H1 (cell line): ENCODE results near the gene SLC39A10. TPM values are rescaled to one million over a fixed set of nuclear protein-coding genes. Genes with fewer than 3 reads are reported as not detected.

Experiments
- CTCF ChIA-PET: fragments of 300-600 bp; sonication (Branson Sonifier 250); formaldehyde crosslinking; loops from one replicate; lab custom pipeline; 2021; ENCODE audit not compliant: partially characterized antibody; lab: Charles Lee
- POLR2A ChIA-PET: fragments of 300-600 bp; sonication (Branson Sonifier 250); formaldehyde crosslinking; loops from one replicate; lab custom pipeline; 2021; ENCODE audit warnings: inconsistent platforms; ENCODE audit not compliant: partially characterized antibody; lab: Charles Lee
- DNase-seq, 2 experiments: peaks; one replicate each; pipeline versions ENCODE4 v3.0.0 to v3.0.0-alpha.2; 2010 to 2022; ENCODE audit warnings: low spot score in 2 of 2, low read depth in 1 of 2, mixed read lengths in 1 of 2
- FAIRE-seq: peaks from 2 replicates; lab custom pipeline; 2011; peaks lifted over from hg19 to GRCh38; lab: Jason Lieb, UNC
- H2AFZ ChIP-seq: 2 replicates; pipeline ENCODE4 v1.8.1; 2012; ENCODE audit warnings: low read length, inconsistent platforms
- H2AK5ac ChIP-seq: 2 replicates; pipeline ENCODE4 v1.6.1; 2013; ENCODE audit warnings: low read depth, low read length
- H2BK120ac ChIP-seq: replicated peaks from 2 replicates; pipeline ENCODE3; 2013; ENCODE audit warnings: low read depth, low read length, inconsistent platforms
- H2BK12ac ChIP-seq: 2 replicates; pipeline ENCODE4 v1.6.1; 2013; ENCODE audit warnings: low read depth, low read length
- H2BK15ac ChIP-seq: 2 replicates; pipeline ENCODE4 v1.6.1; 2013; ENCODE audit warnings: low read length
- H2BK20ac ChIP-seq: 2 replicates; pipeline ENCODE4 v1.6.1; 2013; ENCODE audit warnings: low read length
- H2BK5ac ChIP-seq: 2 replicates; pipeline ENCODE4 v1.6.1; 2013; ENCODE audit warnings: low read depth, low read length
- H3K14ac ChIP-seq: 2 replicates; pipeline ENCODE4 v1.6.1; 2013; ENCODE audit warnings: inconsistent platforms; ENCODE audit not compliant: insufficient read length
- H3K18ac ChIP-seq: 2 replicates; pipeline ENCODE4 v1.6.1; 2013; ENCODE audit warnings: low read length; ENCODE audit errors: extremely low read depth
- H3K23ac ChIP-seq: 2 replicates; pipeline ENCODE4 v1.6.1; 2013; ENCODE audit warnings: inconsistent platforms; ENCODE audit not compliant: insufficient read length
- H3K23me2 ChIP-seq: 2 replicates; pipeline ENCODE4 v1.6.1; 2013; ENCODE audit warnings: low read depth, low read length
- H3K27ac ChIP-seq: 2 replicates; pipeline ENCODE4 v1.6.1; 2011; ENCODE audit warnings: low read depth, low read length, inconsistent platforms
- H3K27me3 ChIP-seq, 4 experiments: replicated peaks in 1 of 4; 1 replicate in 1 of 4; 2 replicates in 3 of 4; pipeline versions ENCODE4 v1.6.1 to v1.8.1; 2011 to 2013; ENCODE audit warnings: low read length in 3 of 4, mild to moderate bottlenecking in 3 of 4, inconsistent platforms in 2 of 4, mixed read lengths in 2 of 4, moderate library complexity in 1 of 4; ENCODE audit not compliant: control insufficient read depth in 3 of 4, insufficient read depth in 3 of 4; ENCODE audit errors: extremely low read depth in 1 of 4
- H3K36me3 ChIP-seq, 4 experiments: 2 replicates each; pipeline versions ENCODE4 v1.6.1 to v1.8.1; 2011 to 2013; ENCODE audit warnings: mild to moderate bottlenecking in 4 of 4, low read length in 3 of 4, moderate library complexity in 2 of 4, control low read depth in 1 of 4, inconsistent platforms in 1 of 4; ENCODE audit not compliant: insufficient read depth in 4 of 4, control insufficient read depth in 2 of 4
- H3K4ac ChIP-seq: replicated peaks from 2 replicates; pipeline ENCODE3; 2013; ENCODE audit warnings: low read length, low read depth, mixed read lengths, inconsistent platforms; ENCODE audit not compliant: insufficient read length
- H3K4me1 ChIP-seq, 4 experiments: replicated peaks in 1 of 4; 1 replicate in 1 of 4; 2 replicates in 3 of 4; pipeline versions ENCODE4 v1.6.1 to v1.8.1; 2011 to 2013; ENCODE audit warnings: low read length in 3 of 4, inconsistent platforms in 2 of 4, mixed read lengths in 1 of 4; ENCODE audit not compliant: insufficient read depth in 4 of 4, control insufficient read depth in 3 of 4
- H3K4me2 ChIP-seq, 2 experiments: 2 replicates each; pipeline versions ENCODE4 v1.6.1 to v1.8.1; 2011 to 2013; ENCODE audit warnings: low read depth in 2 of 2, low read length in 2 of 2, control low read depth in 1 of 2, inconsistent platforms in 1 of 2, mild to moderate bottlenecking in 1 of 2; ENCODE audit not compliant: insufficient read depth in 1 of 2
- H3K4me3 ChIP-seq, 4 experiments: fragments of 200-600, 300-600 bp in 1 of 4; sonication (generic), shearing (Covaris generic), sonication (Bioruptor Twin) in 1 of 4; 2 replicates each; pipeline versions ENCODE4 v1.5.1 to v1.8.1; 2011 to 2016; ENCODE audit warnings: low read length in 4 of 4, low read depth in 3 of 4, control low read depth in 2 of 4, inconsistent platforms in 2 of 4, mild to moderate bottlenecking in 2 of 4, mixed read lengths in 1 of 4, moderate library complexity in 1 of 4; ENCODE audit not compliant: insufficient read depth in 2 of 4; ENCODE audit errors: extremely low read depth in 1 of 4
- H3K56ac ChIP-seq: replicated peaks from 2 replicates; pipeline ENCODE3; 2013; ENCODE audit warnings: low read depth, mild to moderate bottlenecking, mixed read lengths, low read length, inconsistent platforms; ENCODE audit not compliant: insufficient read length
- H3K79me1 ChIP-seq: 2 replicates; pipeline ENCODE4 v1.6.1; 2013; ENCODE audit warnings: low read depth, low read length, control low read depth
- H3K79me2 ChIP-seq, 2 experiments: 2 replicates each; pipeline versions ENCODE4 v1.6.1 to v1.8.1; 2012 to 2013; ENCODE audit warnings: low read length in 2 of 2, mild to moderate bottlenecking in 2 of 2, inconsistent platforms in 1 of 2; ENCODE audit not compliant: insufficient read depth in 2 of 2, control insufficient read depth in 1 of 2
- H3K9ac ChIP-seq, 4 experiments: replicated peaks in 1 of 4; 1 replicate in 1 of 4; 2 replicates in 3 of 4; pipeline versions ENCODE4 v1.6.1 to v1.8.1; 2011 to 2013; ENCODE audit warnings: low read depth in 3 of 4, low read length in 3 of 4, control low read depth in 2 of 4, mild to moderate bottlenecking in 2 of 4, moderate library complexity in 2 of 4, inconsistent platforms in 1 of 4; ENCODE audit errors: extremely low read depth in 1 of 4
- H3K9me3 ChIP-seq, 2 experiments: 2 replicates each; pipeline versions ENCODE4 v1.6.1 to v1.8.1; 2012 to 2013; ENCODE audit warnings: mild to moderate bottlenecking in 2 of 2, moderate library complexity in 2 of 2, control low read depth in 1 of 2, inconsistent platforms in 1 of 2, low read depth in 1 of 2, low read length in 1 of 2, mixed read lengths in 1 of 2; ENCODE audit not compliant: insufficient read depth in 2 of 2
- H4K20me1 ChIP-seq, 2 experiments: replicated peaks in 1 of 2; 2 replicates each; pipeline versions ENCODE3 to v1.8.1; 2011 to 2013; ENCODE audit warnings: inconsistent platforms in 2 of 2, low read length in 2 of 2, mild to moderate bottlenecking in 1 of 2; ENCODE audit not compliant: insufficient read depth in 2 of 2, control insufficient read depth in 1 of 2
- H4K5ac ChIP-seq: 2 replicates; pipeline ENCODE4 v1.6.1; 2013; ENCODE audit warnings: low read length, low read depth, mixed read lengths, inconsistent platforms; ENCODE audit not compliant: insufficient read length
- H4K8ac ChIP-seq: 2 replicates; pipeline ENCODE4 v1.8.0; 2013; ENCODE audit warnings: mild to moderate bottlenecking, moderate library complexity, low read length, inconsistent platforms; ENCODE audit not compliant: insufficient read depth; ENCODE audit errors: extremely low read depth
- H4K91ac ChIP-seq: replicated peaks from 2 replicates; pipeline ENCODE3; 2013; ENCODE audit warnings: low read length, mixed read lengths, inconsistent platforms; ENCODE audit not compliant: insufficient read length
- ATF3 ChIP-seq: IDR thresholded peaks from 2 replicates; pipeline ENCODE4 v1.6.1; 2011; ENCODE audit warnings: low read depth, mild to moderate bottlenecking, low read length; ENCODE audit not compliant: insufficient read depth
- CEBPB ChIP-seq: IDR thresholded peaks from 2 replicates; pipeline ENCODE4 v1.6.1; 2012; ENCODE audit warnings: low read depth, low read length
- EP300 ChIP-seq, 2 experiments: IDR thresholded peaks; 1 replicate in 1 of 2; 2 replicates in 1 of 2; pipeline ENCODE4 v1.6.1; 2011 to 2012; ENCODE audit warnings: low read depth in 2 of 2, low read length in 2 of 2, mild to moderate bottlenecking in 2 of 2, borderline replicate concordance in 1 of 2, inconsistent platforms in 1 of 2, moderate library complexity in 1 of 2
- HDAC2 ChIP-seq, 2 experiments: fragments of 300-600 bp in 1 of 2; sonication (generic) in 1 of 2; IDR thresholded peaks; 2 replicates each; pipeline ENCODE4 v1.6.1; 2011 to 2012; ENCODE audit warnings: low read depth in 2 of 2, low read length in 2 of 2, mild to moderate bottlenecking in 2 of 2, moderate library complexity in 2 of 2, borderline replicate concordance in 1 of 2, inconsistent platforms in 1 of 2
- HDAC6 ChIP-seq: IDR thresholded peaks from one replicate; pipeline ENCODE4 v1.7.1; 2012; ENCODE audit warnings: low read depth, mild to moderate bottlenecking, inconsistent platforms, low read length, moderate library complexity
- KDM1A ChIP-seq: fragments of 200-600, 300-600 bp; sonication (generic); IDR thresholded peaks from 2 replicates; pipeline ENCODE4 v1.7.1; 2016; ENCODE audit warnings: mild to moderate bottlenecking, low read length, borderline replicate concordance
- MAX ChIP-seq: IDR thresholded peaks from 2 replicates; pipeline ENCODE4 v1.6.1; 2012; ENCODE audit warnings: inconsistent platforms
- NANOG ChIP-seq: IDR thresholded peaks from 2 replicates; pipeline ENCODE4 v1.6.1; 2011; ENCODE audit warnings: low read length, low read depth, mild to moderate bottlenecking, inconsistent platforms; ENCODE audit not compliant: insufficient read depth, poor library complexity, severe bottlenecking
- SIN3A ChIP-seq, 2 experiments: IDR thresholded peaks in 1 of 2; conservative IDR thresholded peaks in 1 of 2; 2 replicates each; pipeline ENCODE4 v1.6.1; 2011 to 2012; ENCODE audit warnings: low read length in 2 of 2, improper control_type of control experiment in 1 of 2, low read depth in 1 of 2, mild to moderate bottlenecking in 1 of 2
- SIRT6 ChIP-seq: IDR thresholded peaks from one replicate; pipeline ENCODE4 v1.7.1; 2012; ENCODE audit warnings: low read length, inconsistent platforms
- YY1 ChIP-seq: IDR thresholded peaks from 2 replicates; pipeline ENCODE4 v1.6.1; 2011; ENCODE audit warnings: low read depth, mild to moderate bottlenecking, low read length
- WGBS, 2 experiments: shearing (Covaris generic) in 1 of 2; methylation state at CpG; one replicate each; pipeline versions ENCODE4 v1.1.6 to v1.1.7; 2013 to 2015; ENCODE audit warnings: low lambda C conversion rate in 2 of 2, mixed read lengths in 2 of 2, inconsistent platforms in 1 of 2, low coverage in 1 of 2, missing lambda C conversion rate in 1 of 2; ENCODE audit not compliant: insufficient replicate concordance in 2 of 2, insufficient coverage in 1 of 2, insufficient read length in 1 of 2; ENCODE audit errors: extremely low coverage in 1 of 2, missing lambda C conversion rate in 1 of 2; 5-methylcytosine and 5-hydroxymethylcytosine counted together
- polyA plus RNA-seq, 7 experiments: library from polyadenylated mRNA; depleted of rRNA in 3 of 7; stranded (reverse) in 5 of 7; unstranded in 2 of 7; fragments of >200 nt in 5 of 7; fragments of 200-250 nt in 2 of 7; gene quantifications; 1 replicate in 5 of 7; 2 replicates in 1 of 7; 4 replicates in 1 of 7; pipeline versions ENCODE4 v1.2.1 to v1.2.3, GENCODE V29; 2011 to 2013; ENCODE audit warnings: missing spikeins in 2 of 7, mixed read lengths in 2 of 7
- total RNA-seq: library from RNA; stranded (reverse); fragmentation: NEBNext Ultra II Directional; extraction: Animal tissue kit (Norgen Biotek cat#: 25700); gene quantifications from 2 replicates; pipeline ENCODE4 v1.2.1, GENCODE V29; 2021

SLC39A10 gene
- total and polyA plus RNA-seq, 2 of the 8 experiments (the other 6 are each of a cell fraction or from before 2014, with no cell fraction given) = 68.1 to 234 TPM

GRCh38 chr2:195734395-195734794, 77.4 kb downstream of the SLC39A10 start:
- H3K4me3 ChIP-seq = no peak overlapping the region
- no peaks in the 10 kb centered on the region for H3K23me2 ChIP-seq
- H4K91ac ChIP-seq = no peak overlapping the region
- WGBS, 2 experiments = 93 to 100% methylated on average over 1 to 6 of the region's 6 CpGs
- H3K9me3 ChIP-seq = no peaks in the 10 kb centered on the region
- no peak overlapping the region for H2AK5ac ChIP-seq
- no peak overlapping the region for H2BK120ac ChIP-seq
- no peak overlapping the region for H3K14ac ChIP-seq
- H3K4ac ChIP-seq = no peak overlapping the region
- no peak overlapping the region for H3K18ac ChIP-seq
- ChIA-PET CTCF (no interaction called here), POLR2A (no interaction called here)
- H3K36me3 ChIP-seq = peaks cover 2 to 43% (median 21%) of the 10 kb centered on the region in 4 experiments; a peak in 7 of 8 replicates
- no peak overlapping the region for H3K27ac ChIP-seq
- FAIRE-seq (no peak), DNase-seq (no peak)
- no peak overlapping the region for H2BK20ac ChIP-seq
- no peak overlapping the region for H4K8ac ChIP-seq
- no peak overlapping the region for H3K56ac ChIP-seq
- no peaks in the 10 kb centered on the region for H3K4me1 ChIP-seq
- H3K4me2 ChIP-seq = no peak overlapping the region
- no peaks in the 10 kb centered on the region for H3K79me1 ChIP-seq
- no peak overlapping the region for H3K23ac ChIP-seq
- no peak overlapping the region for H2BK5ac ChIP-seq
- H4K5ac ChIP-seq = no peak overlapping the region
- TF ChIP-seq ATF3 = no peak
- no peak for TF ChIP-seq EP300 (IDR thresholded peaks at IDR 0.05; ENCODE audit: borderline replicate concordance in 1 of 2, low read depth in 2 of 2, low read length in 2 of 2)
- TF ChIP-seq HDAC6 = no peak
- no peak for TF ChIP-seq NANOG
- TF ChIP-seq CEBPB = no peak
- no peak for TF ChIP-seq HDAC2 (IDR thresholded peaks at IDR 0.05; ENCODE audit: borderline replicate concordance in 1 of 2, low read depth in 2 of 2, low read length in 2 of 2)
- no peak for TF ChIP-seq SIN3A (conservative IDR thresholded peaks at IDR 0.05 in 1 of 2, IDR thresholded peaks at IDR 0.05 in 1 of 2; ENCODE audit: low read depth in 1 of 2, low read length in 2 of 2)
- TF ChIP-seq KDM1A = no peak
- no peak for TF ChIP-seq SIRT6
- TF ChIP-seq MAX = no peak
- no peak for TF ChIP-seq YY1
- H3K79me2 ChIP-seq = no peaks in the 10 kb centered on the region
- no peak overlapping the region for H3K9ac ChIP-seq
- H2BK12ac ChIP-seq = no peak overlapping the region
- H4K20me1 ChIP-seq = no peaks in the 10 kb centered on the region
- no peaks in the 10 kb centered on the region for H3K27me3 ChIP-seq
- H2BK15ac ChIP-seq = no peak overlapping the region
- H2AFZ ChIP-seq = no peak overlapping the region
